HK-2 (cell line): ENCODE measurements around the gene YBX1.

Experiments
- DNase-seq: peaks from one replicate; pipeline ENCODE4 v3.0.0-alpha.2; 2018; ENCODE audit not compliant: unreplicated experiment

YBX1 gene

DNA sequence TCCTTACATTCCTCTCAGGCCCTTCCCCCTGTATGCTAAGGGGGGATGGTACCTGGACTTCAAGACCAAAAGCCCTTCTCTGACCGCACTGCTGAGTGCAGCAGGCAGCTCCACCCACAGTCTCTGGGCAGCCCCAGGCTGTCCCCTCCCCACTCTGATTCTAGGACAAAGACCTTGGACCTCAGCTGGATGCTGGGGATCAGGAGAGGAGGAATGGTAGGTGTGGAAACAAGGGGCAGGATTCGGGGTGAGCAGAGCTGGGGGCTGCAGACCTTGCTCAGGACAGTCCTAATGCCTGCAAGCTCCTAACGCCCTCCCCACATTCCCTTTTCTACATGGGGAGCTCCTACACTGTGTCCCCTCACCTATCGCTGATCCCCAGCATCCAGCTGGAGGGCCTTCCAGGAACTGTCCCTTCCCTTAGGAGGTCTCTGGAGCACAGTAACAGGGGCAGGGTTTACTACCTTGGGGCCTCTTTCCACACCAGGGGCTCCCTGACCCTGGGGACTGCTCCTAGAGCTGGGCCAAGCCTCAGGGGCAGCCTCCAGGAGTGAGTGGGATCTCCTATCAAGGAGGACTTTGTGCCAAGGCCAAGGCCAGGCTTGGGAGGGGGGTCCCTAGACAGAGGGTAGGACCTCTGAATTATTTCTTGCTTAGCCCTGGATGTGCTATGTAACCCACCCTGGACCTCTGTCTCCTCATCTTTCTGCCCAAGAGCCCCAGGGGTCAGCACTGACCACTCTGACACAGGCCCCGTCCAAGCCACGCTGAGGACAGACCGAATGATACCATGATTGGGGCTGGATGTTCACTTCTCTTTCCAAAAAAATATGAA lies 52.2 kb downstream of the YBX1 start:
- DNase-seq, result no peak

DNA sequence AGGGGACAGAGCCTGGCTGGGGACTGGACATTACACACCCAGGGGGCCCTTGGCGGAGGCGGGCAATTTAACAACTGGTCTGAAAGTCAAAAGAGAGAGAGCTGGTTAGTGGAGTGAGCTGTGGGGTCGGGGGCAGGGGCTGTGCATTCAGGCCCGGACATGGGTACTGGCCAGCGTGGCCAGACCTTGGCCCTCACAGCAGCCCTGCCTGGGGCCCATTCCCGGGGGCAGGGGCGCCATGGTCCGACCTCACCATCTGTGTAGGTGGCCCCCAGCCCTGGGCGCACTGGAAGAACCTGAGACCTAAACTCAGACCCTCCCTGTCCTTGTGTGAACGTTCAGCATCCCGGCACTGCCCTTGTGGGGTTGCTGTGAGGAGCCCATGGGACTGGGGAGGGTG lies 52.8 kb downstream of the YBX1 start:
- DNase-seq, result no peak

- DNase-seq, result no peak
These were observed 53.4 kb downstream of the YBX1 start for GRCh38 chr1:42735477-42736105.

DNA sequence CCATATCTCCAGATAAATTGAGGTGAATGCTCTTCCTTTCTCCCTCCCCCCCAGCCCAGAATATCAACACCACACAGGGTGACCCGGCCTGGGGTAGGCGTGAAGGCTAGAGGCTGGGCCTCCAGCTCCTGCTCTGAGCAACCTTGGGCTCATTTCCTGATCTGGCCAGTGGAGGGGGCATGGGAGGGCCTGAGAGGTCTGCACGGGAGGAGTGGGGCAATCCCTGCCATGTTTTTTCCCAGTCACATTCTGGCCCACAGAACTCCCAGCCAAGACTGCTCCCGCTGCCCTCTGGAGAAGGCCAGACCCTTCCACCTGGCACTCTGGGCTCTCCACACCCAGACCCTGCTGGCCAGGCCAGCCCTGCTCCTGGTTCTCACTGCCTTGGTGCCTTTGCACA lies 53.9 kb downstream of the YBX1 start:
- DNase-seq, result peak; percentile 38

DNA sequence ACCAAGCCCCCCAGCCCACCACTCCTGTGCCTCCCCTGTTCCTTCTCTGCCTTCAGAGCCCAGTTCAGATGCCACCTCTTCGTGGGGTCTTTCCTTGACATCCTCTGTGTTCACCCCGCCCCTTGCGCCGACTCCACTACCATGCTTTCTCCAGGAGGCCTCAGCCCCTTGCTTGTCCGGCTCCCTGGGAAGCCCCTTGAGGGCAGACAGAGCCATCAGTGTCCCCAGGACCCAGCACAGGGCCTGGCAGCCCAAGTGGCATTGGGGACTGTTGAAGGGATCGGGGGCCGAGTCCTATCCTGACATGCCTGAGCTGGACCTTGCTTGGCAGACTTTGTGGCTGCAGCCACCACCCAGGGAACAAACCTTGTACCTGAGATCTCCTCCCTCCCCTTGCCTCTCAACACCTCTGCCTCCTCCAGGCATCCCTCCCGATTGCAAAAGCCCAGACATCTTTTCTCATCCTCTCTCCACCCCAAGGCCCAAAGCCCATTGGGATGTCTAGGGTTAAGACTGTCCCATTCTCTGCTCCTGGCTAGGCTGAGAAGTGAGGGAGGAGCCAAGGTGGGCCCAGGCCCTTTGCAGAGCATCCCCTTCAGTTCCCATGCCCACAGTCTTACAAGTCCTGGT lies 54.5 kb downstream of the YBX1 start:
- DNase-seq, result no peak

GRCh38 chr1:42737257-42737656 lies 55.0 kb downstream of the YBX1 start:
- DNase-seq, result no peak

DNA sequence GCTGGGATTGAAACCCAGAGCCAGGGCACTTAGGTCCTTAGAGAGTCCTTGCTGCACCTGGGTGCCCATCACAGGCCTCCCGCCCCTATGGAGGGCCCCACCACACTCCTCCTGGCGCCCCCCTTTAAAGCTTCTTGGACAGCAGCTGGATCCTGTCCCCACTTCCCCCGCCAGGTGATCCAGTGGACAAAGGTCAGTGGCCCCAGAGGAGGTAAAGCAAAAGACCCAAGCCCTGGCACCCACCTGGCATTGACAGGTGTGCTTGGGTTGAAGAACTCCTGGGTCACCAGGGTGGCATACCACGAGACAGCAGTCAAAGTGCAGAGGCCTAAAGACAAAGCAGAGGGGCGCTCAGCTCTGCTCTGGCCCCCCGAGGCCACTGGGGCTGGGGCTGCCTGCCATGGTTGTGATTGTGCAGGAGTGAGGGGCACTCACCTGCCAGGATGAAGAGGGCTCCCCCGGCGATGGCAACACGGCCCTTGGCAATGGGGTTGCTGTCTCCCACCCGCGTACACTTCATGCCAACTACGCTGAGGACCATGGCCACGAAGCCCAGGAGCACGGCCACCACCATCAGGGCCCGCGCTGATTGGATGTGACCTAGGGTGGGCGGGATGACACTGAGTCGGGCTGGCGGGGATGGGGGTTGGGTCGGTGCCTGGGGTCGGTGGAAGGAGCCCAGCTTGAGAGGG lies 55.9 kb downstream of the YBX1 start:
- DNase-seq, result no peak

DNA sequence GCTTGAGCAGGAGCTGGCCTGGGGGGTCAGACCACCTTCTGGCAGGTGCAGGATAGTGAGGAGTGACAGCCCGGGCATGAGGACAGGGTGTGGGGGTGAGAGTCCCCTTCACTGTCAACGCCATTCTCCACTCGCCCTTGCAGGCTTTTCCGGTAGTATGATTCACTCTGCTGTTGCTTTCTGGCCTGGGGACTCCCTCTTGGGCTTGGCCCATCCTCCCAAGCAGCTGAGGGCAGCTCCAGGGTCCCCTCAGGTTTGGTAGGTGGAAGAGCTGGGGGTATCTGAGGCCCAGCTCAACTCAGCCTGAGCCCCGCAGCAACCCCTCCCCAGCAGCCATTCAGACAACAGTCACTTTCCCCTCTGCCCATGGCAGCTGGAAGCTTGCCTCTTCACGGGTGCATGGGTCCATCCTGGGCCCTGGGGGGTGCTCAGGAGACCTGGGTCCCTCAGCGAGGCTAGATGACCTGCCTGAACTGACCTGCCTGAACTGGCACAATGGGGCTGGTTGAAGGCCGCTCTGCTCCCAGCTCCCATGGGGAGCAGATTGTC lies 56.5 kb downstream of the YBX1 start:
- no peak for DNase-seq

- DNase-seq, result no peak
These were observed 57.8 kb downstream of the YBX1 start, which contains the start of gene CLDN19 for GRCh38 chr1:42739753-42740700. TSS of gene CLDN19 (minus strand) at chr1:42740236. CDS start at chr1:42740063, 173 bp downstream.

DNA sequence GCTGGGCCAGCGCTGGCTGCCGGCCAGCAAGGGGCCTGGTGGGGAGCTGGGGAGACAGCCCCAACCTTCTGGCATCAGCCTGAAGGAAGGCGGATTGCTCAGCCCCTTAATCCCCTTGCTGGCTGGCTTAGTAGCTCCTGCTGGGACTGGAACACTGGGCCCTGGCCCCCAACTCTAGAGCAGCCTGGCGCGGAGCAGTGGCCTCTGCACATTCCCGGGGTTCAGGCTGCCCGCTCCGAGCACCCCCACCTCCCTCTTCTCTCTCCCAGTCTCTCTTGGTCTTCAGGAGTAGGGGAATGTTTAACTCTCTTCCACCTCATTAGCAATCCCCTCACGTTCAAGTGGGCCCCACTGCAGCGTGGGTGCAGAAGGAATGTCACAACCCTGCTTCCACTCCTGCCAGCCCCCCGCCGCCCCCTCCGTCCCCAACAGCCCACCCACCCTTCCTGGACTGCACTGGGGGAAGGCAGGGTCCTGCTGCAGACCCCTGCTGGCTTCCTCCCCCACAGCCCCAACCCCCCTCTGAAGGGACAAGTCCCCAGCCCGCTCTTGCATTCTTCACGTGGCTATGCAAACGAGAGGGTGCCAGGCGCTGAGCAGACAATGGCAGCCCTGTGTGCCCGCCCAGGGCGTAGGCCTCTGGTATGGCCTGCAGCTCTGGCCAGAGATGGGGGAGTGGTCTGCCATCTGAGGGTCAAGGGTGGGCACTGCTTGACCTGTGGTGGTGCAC lies 58.8 kb downstream of the YBX1 start:
- DNase-seq, result no peak

DNA sequence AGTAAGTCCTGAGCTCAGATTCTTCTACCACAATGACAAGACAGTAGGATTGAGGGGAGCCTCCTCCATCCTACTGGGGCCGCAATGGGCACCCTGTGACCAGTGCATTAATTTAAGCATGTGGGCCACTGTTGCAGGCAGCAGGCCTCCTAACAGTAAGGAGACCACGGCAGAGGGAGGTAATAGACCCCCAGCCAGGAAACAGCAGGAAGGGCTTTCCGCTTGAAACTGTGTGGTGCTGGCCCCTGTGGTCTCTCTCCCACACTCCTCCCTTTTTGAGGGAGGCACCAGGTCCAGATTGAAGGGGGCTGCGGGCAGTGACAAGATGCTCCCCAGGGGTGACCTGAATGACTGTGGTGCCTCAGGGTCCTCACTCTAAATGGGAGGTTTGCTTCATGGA lies 59.5 kb downstream of the YBX1 start:
- no peak for DNase-seq

GRCh38 chr1:42742141-42742540 lies 59.9 kb downstream of the YBX1 start:
- no peak for DNase-seq

- DNase-seq, result no peak
These were observed 60.5 kb downstream of the YBX1 start for GRCh38 chr1:42742617-42743316.

GRCh38 chr1:42743317-42744147 lies 61.3 kb downstream of the YBX1 start:
- DNase-seq, result no peak

DNA sequence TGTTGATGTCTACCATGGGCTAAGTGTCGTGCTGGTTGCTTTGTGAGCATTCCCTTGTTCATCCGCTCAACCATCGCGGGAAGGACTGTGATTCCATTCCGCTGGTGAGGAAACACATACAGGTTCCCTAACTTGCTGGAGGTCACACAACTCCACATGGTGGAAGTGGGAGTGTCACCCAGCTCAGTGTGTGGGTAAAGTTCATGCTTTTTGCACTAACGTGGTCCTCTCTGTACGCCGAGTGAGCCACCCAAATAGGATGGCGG lies 61.9 kb downstream of the YBX1 start:
- no peak for DNase-seq

GRCh38 chr1:42745851-42746250 lies 63.6 kb downstream of the YBX1 start:
- DNase-seq, result no peak

- no peak for DNase-seq
These were observed 64.4 kb downstream of the YBX1 start for GRCh38 chr1:42746436-42747105.

GRCh38 chr1:42747125-42747524 lies 64.9 kb downstream of the YBX1 start:
- no peak for DNase-seq
